Measurements from ENCODE around the gene SLC4A2. TPM values are rescaled to one million over a fixed set of nuclear protein-coding genes. Genes with fewer than 3 reads are reported as not detected.

The SLC4A2 gene
- total and polyA plus RNA-seq, 7 donors, result 26.5 to 39.8 (median 32.0) TPM

DNA sequence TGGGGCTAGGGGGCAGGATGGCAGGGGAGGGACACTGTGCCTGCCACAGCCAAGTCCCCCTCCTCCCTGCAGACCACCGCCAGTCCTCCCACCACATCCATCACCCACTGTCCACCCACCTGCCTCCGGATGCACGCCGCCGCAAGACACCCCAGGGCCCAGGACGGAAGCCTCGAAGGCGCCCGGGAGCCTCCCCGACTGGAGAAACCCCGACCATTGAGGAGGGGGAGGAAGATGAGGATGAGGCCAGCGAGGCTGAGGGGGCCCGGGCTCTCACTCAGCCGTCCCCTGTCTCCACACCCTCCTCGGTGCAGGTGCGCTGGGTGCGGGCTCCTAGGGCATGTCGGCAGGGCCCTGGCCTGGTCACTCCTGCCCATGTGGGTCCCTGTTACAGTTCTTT is 5.1 kb downstream of the SLC4A2 start:
- Histone ChIP-seq H3K27ac (no peak overlapping the region), H3K9me3 (no peaks in the 10 kb centered on the region), H3K4me3 (no peak overlapping the region), H3K27me3 (ENCODE audit: insufficient read depth in 3 of 3, low read length in 2 of 3) (no peaks in the 10 kb centered on the region), H3K4me1 (peaks cover 19% of the 10 kb centered on the region), H3K36me3 (ENCODE audit: insufficient read depth in 1 of 2, low read depth in 1 of 2) (peaks cover 12 to 53% of the 10 kb centered on the region in 2 donors)
- TF ChIP-seq, protein P1, sequence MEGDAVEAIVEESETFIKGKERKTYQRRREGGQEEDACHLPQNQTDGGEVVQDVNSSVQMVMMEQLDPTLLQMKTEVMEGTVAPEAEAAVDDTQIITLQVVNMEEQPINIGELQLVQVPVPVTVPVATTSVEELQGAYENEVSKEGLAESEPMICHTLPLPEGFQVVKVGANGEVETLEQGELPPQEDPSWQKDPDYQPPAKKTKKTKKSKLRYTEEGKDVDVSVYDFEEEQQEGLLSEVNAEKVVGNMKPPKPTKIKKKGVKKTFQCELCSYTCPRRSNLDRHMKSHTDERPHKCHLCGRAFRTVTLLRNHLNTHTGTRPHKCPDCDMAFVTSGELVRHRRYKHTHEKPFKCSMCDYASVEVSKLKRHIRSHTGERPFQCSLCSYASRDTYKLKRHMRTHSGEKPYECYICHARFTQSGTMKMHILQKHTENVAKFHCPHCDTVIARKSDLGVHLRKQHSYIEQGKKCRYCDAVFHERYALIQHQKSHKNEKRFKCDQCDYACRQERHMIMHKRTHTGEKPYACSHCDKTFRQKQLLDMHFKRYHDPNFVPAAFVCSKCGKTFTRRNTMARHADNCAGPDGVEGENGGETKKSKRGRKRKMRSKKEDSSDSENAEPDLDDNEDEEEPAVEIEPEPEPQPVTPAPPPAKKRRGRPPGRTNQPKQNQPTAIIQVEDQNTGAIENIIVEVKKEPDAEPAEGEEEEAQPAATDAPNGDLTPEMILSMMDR (IDR thresholded peaks at IDR 0.05), result no peak
- no peak for DNase-seq
- no peak for ATAC-seq
- intact Hi-C loops (cut with DNase I), result no loop called here
- 92 to 97% (median 94%) methylated on average over 15 to 18 of the region's 18 CpGs for WGBS, 3 donors

DNA sequence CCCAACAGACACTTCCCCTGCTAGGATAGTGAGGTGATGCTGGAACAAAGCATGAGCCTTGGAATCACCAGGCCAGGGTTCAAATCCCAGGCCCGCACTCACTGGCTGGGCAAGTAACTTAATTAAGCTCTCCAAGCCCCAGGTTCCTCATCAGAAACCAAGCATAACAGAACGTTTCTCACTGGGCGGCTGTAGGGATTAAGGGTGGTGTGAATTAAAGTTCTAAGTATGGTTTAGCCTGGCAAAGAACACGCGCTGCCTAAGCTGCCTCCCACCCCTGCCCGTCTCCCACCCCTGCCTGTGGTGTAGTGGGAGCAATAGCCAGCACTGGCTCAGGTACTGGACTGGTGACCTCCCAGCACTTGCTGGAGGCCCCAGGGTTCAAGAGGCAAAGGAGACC is 5.6 kb downstream of the SLC4A2 start:
- Histone ChIP-seq H3K4me1 (peaks cover 19% of the 10 kb centered on the region), H3K27ac (no peak overlapping the region), H3K9me3 (no peaks in the 10 kb centered on the region), H3K27me3 (ENCODE audit: insufficient read depth in 3 of 3, low read length in 2 of 3) (no peaks in the 10 kb centered on the region), H3K36me3 (ENCODE audit: insufficient read depth in 1 of 2, low read depth in 1 of 2) (peaks cover 12 to 59% of the 10 kb centered on the region in 2 donors), H3K4me3 (no peak overlapping the region)
- intact Hi-C loops (cut with DNase I), result no loop called here
- TF ChIP-seq, protein P1 (IDR thresholded peaks at IDR 0.05), result no peak
- no peak for ATAC-seq
- 85 to 92% (median 88%) methylated on average over 6 of the region's 6 CpGs for WGBS, 3 donors
- no peak for DNase-seq

DNA sequence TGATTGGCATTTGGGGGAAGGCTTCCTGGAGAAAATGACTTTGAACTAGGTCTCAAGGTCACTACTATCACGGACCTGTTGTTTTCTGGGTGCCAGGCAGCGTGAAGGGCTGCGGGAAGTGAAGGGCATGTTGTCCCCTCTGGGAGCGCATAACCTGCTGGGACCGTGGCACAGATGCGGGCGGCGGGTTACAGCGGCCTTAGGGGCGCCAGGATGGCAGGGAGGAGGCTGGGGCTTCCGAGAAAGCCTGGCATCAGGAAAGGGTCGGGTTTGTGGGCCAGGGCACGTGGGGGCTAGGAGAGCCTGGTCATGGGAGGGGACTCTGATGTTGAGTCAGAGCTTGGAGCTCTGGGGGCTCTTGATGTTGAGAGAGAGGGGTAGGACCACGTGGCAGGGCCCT is 6.1 kb downstream of the SLC4A2 start:
- peaks cover 16% of the 10 kb centered on the region for H3K4me1 ChIP-seq
- H3K27ac ChIP-seq, result no peak overlapping the region
- ATAC-seq (no peak), DNase-seq (no peak)
- 84 to 88% (median 86%) methylated on average over 14 of the region's 14 CpGs for WGBS, 3 donors
- TF ChIP-seq, protein P1 (IDR thresholded peaks at IDR 0.05), result no peak
- peaks cover 12 to 64% of the 10 kb centered on the region in 2 donors for H3K36me3 ChIP-seq (ENCODE audit: insufficient read depth in 1 of 2, low read depth in 1 of 2)
- H3K27me3 ChIP-seq (ENCODE audit: insufficient read depth in 3 of 3, low read length in 2 of 3), result no peaks in the 10 kb centered on the region
- H3K9me3 ChIP-seq, result no peaks in the 10 kb centered on the region
- H3K4me3 ChIP-seq, result no peak overlapping the region
- intact Hi-C loops (cut with DNase I), result no loop called here

DNA sequence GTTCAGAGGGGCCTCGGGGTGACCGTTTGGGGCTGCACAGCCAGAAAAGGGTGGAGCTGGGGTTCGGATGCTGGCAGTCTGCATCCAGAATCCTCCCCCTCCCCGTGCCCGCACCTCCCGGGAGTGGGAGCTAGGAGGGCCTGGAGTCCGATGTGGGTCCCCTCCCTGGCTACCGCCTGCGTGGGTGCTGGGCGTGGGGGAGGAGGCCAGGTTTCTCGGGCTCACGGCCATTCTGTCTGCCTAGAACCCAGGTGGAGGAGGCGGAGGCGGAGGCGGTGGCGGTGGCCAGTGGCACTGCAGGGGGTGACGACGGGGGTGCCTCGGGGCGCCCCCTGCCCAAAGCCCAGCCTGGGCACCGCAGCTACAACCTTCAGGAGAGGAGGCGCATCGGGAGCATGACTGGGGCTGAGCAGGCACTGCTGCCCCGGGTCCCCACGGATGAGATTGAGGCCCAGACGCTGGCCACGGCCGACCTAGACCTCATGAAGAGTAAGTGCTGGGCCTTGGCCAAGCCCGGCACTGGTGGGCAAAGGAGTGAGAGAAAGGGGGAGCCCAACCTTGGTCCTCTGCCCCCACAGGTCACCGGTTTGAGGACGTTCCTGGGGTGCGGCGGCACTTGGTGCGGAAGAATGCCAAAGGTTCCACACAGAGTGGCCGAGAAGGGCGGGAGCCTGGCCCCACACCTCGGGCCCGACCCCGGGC is 7.0 kb downstream of the SLC4A2 start:
- TF ChIP-seq, protein P1 (IDR thresholded peaks at IDR 0.05), result no peak
- no peak for DNase-seq

More for the DNA sequence above, 7.0 kb downstream of the SLC4A2 start:
- no peak for ATAC-seq
- peaks cover 12 to 73% of the 10 kb centered on the region in 2 donors for H3K36me3 ChIP-seq (ENCODE audit: insufficient read depth in 1 of 2, low read depth in 1 of 2)
- H3K4me1 ChIP-seq, result peaks cover 9% of the 10 kb centered on the region
- no peak overlapping the region for H3K4me3 ChIP-seq
- no peak overlapping the region for H3K27ac ChIP-seq
- H3K27me3 ChIP-seq (ENCODE audit: insufficient read depth in 3 of 3, low read length in 2 of 3), result no peaks in the 10 kb centered on the region
- H3K9me3 ChIP-seq, result no peaks in the 10 kb centered on the region
- intact Hi-C loops (cut with DNase I), result no loop called here
- 91 to 92% (median 92%) methylated on average over 37 to 39 of the region's 39 CpGs for WGBS, 3 donors

Data from psoas muscle (tissue), 8 donors.